Astrocyte of the spinal cord (primary cell): Measurements from ENCODE around the gene CHST13.
"Not testable (repeated sequence)": the region's sequence is repeated elsewhere in the genome, so short reads cannot be mapped to it uniquely, and the experiment has no call there.

Experiments
- DNase-seq: peaks from one replicate; pipeline ENCODE4 v3.0.0; 2011; ENCODE audit warnings: low read depth, low spot score
- H3K4me3 ChIP-seq: 2 replicates; pipeline ENCODE4 v1.5.1; 2011; ENCODE audit warnings: low read depth, mild to moderate bottlenecking, low read length, moderate library complexity
- CTCF ChIP-seq: IDR thresholded peaks from 2 replicates; pipeline ENCODE4 v1.5.1; 2012; ENCODE audit warnings: low read depth, mild to moderate bottlenecking, low read length, inconsistent platforms
- in situ Hi-C: cut with HindIII; loops from 2 replicates; pipeline ENCODE4 v1.10.0; 2017; ENCODE audit warnings: low sequenced_read_pairs

CHST13 gene

GRCh38 chr3:126533506-126533905, 9.6 kb downstream of the CHST13 start:
- in situ Hi-C loops = no loop called here
- no peak for TF ChIP-seq CTCF
- no peak overlapping the region for H3K4me3 ChIP-seq
- DNase-seq = no peak

DNA sequence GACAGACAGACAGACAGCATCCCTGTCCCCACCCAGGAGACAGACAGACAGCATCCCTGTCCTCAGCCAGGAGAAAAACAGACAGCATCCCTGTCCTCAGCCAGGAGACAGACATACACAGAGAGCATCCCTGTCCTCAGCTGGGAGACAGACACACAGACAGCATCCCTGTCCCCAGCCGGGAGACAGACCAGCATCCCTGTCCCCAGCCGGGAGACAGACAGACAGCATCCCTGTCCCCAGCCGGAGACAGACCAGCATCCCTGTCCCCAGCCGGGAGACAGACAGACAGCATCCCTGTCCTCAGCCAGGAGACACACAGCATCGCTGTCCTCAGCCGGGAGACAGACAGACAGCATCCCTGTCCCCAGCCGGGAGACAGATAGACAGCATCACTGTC, 10.8 kb downstream of the CHST13 start:
- in situ Hi-C loops, H3K4me3 ChIP-seq, DNase-seq: not testable (repeated sequence)

GRCh38 chr3:126535636-126536035, 11.7 kb downstream of the CHST13 start:
- in situ Hi-C loops = no loop called here
- no peak for DNase-seq
- no peak overlapping the region for H3K4me3 ChIP-seq
- no peak for TF ChIP-seq CTCF

DNA sequence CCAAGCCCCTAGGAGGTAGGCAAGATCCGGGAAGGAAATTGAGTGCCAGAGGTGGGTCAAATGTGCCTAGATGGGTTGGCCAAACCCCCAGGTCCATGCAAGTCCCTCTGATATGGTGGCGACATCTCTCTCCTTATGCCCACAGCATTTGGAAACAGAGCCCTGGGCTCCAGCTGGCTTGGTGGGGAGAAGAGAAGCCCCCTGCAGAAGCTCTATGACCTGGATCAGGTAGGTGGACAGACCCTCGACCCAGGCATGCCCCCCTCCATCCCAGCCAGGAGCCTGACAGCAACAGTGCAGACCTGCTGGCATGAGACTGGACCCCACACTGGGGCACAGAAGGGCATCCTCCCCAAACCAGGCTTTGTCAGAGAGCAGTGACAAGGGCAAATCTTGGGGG, 12.2 kb downstream of the CHST13 start:
- no peak for DNase-seq
- in situ Hi-C loops = no loop called here
- H3K4me3 ChIP-seq = no peak overlapping the region
- TF ChIP-seq CTCF = no peak

DNA sequence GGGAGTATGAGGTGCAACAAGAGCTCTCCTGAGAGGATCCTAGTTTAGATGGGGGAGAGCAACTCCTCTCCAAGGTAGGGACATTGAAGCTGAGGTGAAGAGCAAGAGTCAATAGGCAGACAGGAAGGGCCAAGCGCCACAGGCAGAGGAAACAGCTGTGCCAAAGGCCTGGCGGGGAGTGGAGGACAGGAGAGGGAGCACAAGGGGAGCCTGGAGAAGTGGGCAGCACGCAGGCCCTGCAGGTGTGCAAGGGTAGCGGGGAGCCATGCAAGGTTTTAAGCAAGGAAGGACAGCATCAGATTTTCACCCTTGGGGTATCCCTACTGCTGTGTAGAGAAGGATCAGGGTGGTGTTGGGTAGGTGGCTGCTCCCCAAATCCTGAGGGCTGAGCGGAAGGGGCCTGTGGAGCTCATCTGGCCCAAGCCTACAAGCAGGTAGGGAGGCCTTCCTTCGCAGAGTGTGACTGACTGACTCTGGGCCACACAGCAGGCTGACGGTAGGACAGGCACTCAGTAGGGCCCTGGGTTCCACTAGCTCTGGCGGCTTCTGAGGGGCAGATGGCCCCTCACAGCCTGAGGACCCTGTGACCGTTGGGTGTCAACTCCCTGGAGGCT, 13.3 kb downstream of the CHST13 start:
- H3K4me3 ChIP-seq = no peak overlapping the region
- DNase-seq = no peak
- in situ Hi-C loops = no loop called here
- TF ChIP-seq CTCF = no peak

DNA sequence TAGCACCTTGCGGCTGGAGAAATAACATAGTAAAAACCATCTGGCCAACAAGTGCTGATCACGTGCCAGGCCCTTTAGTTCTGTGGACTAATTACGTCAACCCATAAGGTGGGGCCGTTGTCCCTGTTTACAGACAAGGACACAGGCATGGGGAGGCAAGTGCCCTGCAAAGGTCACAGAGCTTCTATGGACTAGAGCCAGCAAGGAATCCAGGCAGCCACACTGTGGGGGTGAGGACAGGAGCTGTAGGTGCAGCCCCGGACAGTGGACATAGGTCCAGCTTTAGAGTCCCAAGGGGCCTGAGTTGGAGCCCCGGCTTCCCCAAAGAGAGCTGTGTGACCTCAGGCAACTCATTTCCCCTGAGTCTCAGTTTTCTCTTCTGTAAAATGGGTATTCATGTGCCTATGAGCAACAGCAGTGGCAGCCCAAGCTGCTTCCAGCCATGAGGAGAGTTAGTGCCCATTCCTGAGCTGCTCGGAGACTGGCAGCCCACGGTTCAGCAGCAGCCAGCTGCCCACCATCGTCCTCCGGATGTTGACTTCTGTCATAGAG, 13.9 kb downstream of the CHST13 start:
- DNase-seq = no peak
- H3K4me3 ChIP-seq = no peak overlapping the region
- in situ Hi-C loops = no loop called here
- TF ChIP-seq CTCF = no peak

GRCh38 chr3:126538316-126538715, 14.4 kb downstream of the CHST13 start:
- in situ Hi-C loops = no loop called here
- no peak for DNase-seq
- TF ChIP-seq CTCF = no peak
- no peak overlapping the region for H3K4me3 ChIP-seq
